HEK293T (cell line): ENCODE results near the gene TENT5A.

Source experiments
- CTCF ChIA-PET: fragments of 350-600 bp; formaldehyde crosslinking; extraction: SDS; loops from one replicate; lab custom pipeline; 2021; ENCODE audit warnings: antibody characterized with exemption, inconsistent platforms; lab: Yijun Ruan, JAX
- POLR2A ChIA-PET: fragments of 350-600 bp; formaldehyde crosslinking; extraction: SDS; loops from one replicate; lab custom pipeline; 2020; ENCODE audit warnings: antibody characterized with exemption, inconsistent platforms; lab: Yijun Ruan, JAX
- DNase-seq: peaks from one replicate; pipeline ENCODE4 v3.0.0; 2012; ENCODE audit warnings: mixed read lengths; ENCODE audit errors: extremely low spot score
- NFRKB ChIP-seq: fragments of 450-650 bp; IDR thresholded peaks from 2 replicates; pipeline ENCODE4 v1.6.1; 2016; ENCODE audit warnings: mild to moderate bottlenecking, moderate library complexity

TENT5A gene

DNA sequence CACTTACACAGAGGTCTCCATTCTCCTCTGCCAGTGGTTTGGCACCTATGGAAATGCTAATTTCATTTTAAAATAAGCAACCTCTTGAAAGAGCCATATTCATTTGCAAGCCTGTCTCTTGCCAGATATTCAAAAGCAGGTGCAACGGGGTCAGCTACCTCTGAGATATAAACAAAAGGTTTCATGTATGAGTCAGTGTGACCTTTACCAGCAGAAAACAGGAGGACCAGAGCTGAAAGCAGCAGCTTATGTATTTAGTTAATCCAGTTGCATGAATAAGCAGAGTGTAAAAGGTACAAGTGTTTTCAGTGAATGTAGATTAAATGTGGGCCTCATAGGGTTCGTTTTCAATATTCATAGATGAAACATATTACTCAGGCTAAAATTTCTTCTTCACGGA, 56.0 kb downstream of the TENT5A start:
- ChIA-PET CTCF (no interaction called here), POLR2A (no interaction called here)
- DNase-seq: no peak
- TF ChIP-seq NFRKB: no peak
